SKM-1 treated with dmso at 0.1 percent for 144 hours (cell line): ENCODE measurements around the gene INF2.

Experiments used
- DNase-seq: peaks from one replicate; lab custom pipeline; 2025; ENCODE audit not compliant: unreplicated experiment; lab: John Stamatoyannopoulos, UW

The INF2 gene

GRCh38 chr14:104700747-104701217 is 11.4 kb downstream of the INF2 start:
- no peak for DNase-seq

- no peak for DNase-seq
Observed at GRCh38 chr14:104701383-104702076, 12.1 kb downstream of the INF2 start.

GRCh38 chr14:104702106-104702505 is 12.7 kb downstream of the INF2 start:
- DNase-seq, result no peak

- no peak for DNase-seq
Observed at GRCh38 chr14:104702673-104703072, 13.3 kb downstream of the INF2 start.

- DNase-seq, result no peak
Observed at GRCh38 chr14:104703269-104703668, 13.9 kb downstream of the INF2 start.

- DNase-seq, result no peak
Observed at GRCh38 chr14:104704252-104704651, 14.8 kb downstream of the INF2 start.

GRCh38 chr14:104705340-104706047 is 16.1 kb downstream of the INF2 start:
- no peak for DNase-seq

- no peak for DNase-seq
Observed at GRCh38 chr14:104706733-104707607, 17.6 kb downstream of the INF2 start.

- DNase-seq, result no peak
Observed at GRCh38 chr14:104707608-104708595, 18.5 kb downstream of the INF2 start.

- DNase-seq, result no peak
Observed at GRCh38 chr14:104708606-104709268, 19.3 kb downstream of the INF2 start.

- no peak for DNase-seq
Observed at GRCh38 chr14:104709387-104710039, 20.1 kb downstream of the INF2 start.

- no peak for DNase-seq
Observed at GRCh38 chr14:104710071-104710735, 20.8 kb downstream of the INF2 start.

GRCh38 chr14:104712881-104713734 is 23.7 kb downstream of the INF2 start:
- no peak for DNase-seq

GRCh38 chr14:104714066-104714465 is 24.6 kb downstream of the INF2 start:
- no peak for DNase-seq

- DNase-seq, result no peak
Observed at GRCh38 chr14:104714681-104715080, 25.3 kb downstream of the INF2 start.

- DNase-seq, result no peak
Observed at GRCh38 chr14:104715416-104715815, 26.0 kb downstream of the INF2 start.

- DNase-seq, result no peak
Observed at GRCh38 chr14:104715871-104716270, 26.5 kb downstream of the INF2 start.

GRCh38 chr14:104717137-104717536 is 27.7 kb downstream of the INF2 start:
- no peak for DNase-seq
